B cell (primary cell): ENCODE measurements around the gene ESR1. TPM values are rescaled to one million over a fixed set of nuclear protein-coding genes. Genes with fewer than 3 reads are reported as not detected.

ENCODE experiments used
- ATAC-seq: fragments of 200-7000 bp; cut with Tn5 transposase; one replicate; pipeline ENCODE4 v1.10.0; 2021; ENCODE audit warnings: low read depth, mild to moderate bottlenecking, moderate number of reproducible peaks, moderate library complexity
- CTCF ChIA-PET: fragments of 350-600 bp; sonication (Branson Sonifier 250); formaldehyde crosslinking; loops from one replicate; lab custom pipeline; 2021; ENCODE audit warnings: antibody characterized with exemption, inconsistent platforms; lab: Charles Lee
- POLR2A ChIA-PET: fragments of 350-600 bp; sonication (Branson Sonifier 250); formaldehyde crosslinking; loops from one replicate; lab custom pipeline; 2021; ENCODE audit warnings: antibody characterized with exemption; lab: Charles Lee
- DNase-seq: peaks from one replicate; pipeline ENCODE4 v3.0.0; 2013
- H2AFZ ChIP-seq: 2 replicates; pipeline ENCODE4 v1.6.1; 2012; ENCODE audit warnings: mild to moderate bottlenecking, low read depth, low read length; ENCODE audit not compliant: insufficient read depth, poor library complexity, severe bottlenecking
- H3K27ac ChIP-seq, 2 donors: 1 replicate in 1 of 2; 2 replicates in 1 of 2; pipeline ENCODE4 v1.5.1; 2012 to 2013; ENCODE audit warnings: low read length in 2 of 2, mild to moderate bottlenecking in 2 of 2, moderate library complexity in 1 of 2
- H3K27me3 ChIP-seq, 4 experiments: fragments of 200-600 bp in 1 of 4; sonication (generic) in 1 of 4; replicated peaks in 1 of 4; 1 replicate in 2 of 4; 2 replicates in 2 of 4; pipeline versions ENCODE4 v1.6.1 to v1.7.0; 2013 to 2016; ENCODE audit warnings: low read length in 3 of 4, mild to moderate bottlenecking in 2 of 4, mixed read lengths in 1 of 4, moderate library complexity in 1 of 4; ENCODE audit not compliant: insufficient read depth in 4 of 4, control insufficient read depth in 3 of 4; ENCODE audit errors: control extremely low read depth in 1 of 4
- H3K36me3 ChIP-seq, 2 experiments: replicated peaks in 1 of 2; 1 replicate in 1 of 2; 2 replicates in 1 of 2; pipeline versions ENCODE4 v1.6.1 to v1.7.1; 2013; ENCODE audit warnings: low read length in 1 of 2; ENCODE audit not compliant: insufficient read depth in 2 of 2, control insufficient read depth in 1 of 2; ENCODE audit errors: control extremely low read depth in 1 of 2, extremely low read depth in 1 of 2
- H3K4me1 ChIP-seq, 2 donors: fragments of 200-600 bp in 1 of 2; sonication (generic) in 1 of 2; 1 replicate in 1 of 2; 2 replicates in 1 of 2; pipeline versions ENCODE4 v1.5.1 to v1.6.1; 2013 to 2017; ENCODE audit warnings: low read length in 2 of 2; ENCODE audit not compliant: control insufficient read depth in 2 of 2, insufficient read depth in 2 of 2
- H3K4me2 ChIP-seq: replicated peaks from 2 replicates; pipeline ENCODE3; 2012; ENCODE audit warnings: mild to moderate bottlenecking, low read depth, low read length; ENCODE audit not compliant: poor library complexity, severe bottlenecking
- H3K4me3 ChIP-seq, 5 experiments: fragments of 200-600 bp in 1 of 5; sonication (generic) in 1 of 5; 1 replicate in 3 of 5; 2 replicates in 2 of 5; pipeline versions ENCODE4 v1.5.1 to v1.7.0; 2011 to 2016; ENCODE audit warnings: low read length in 4 of 5, mild to moderate bottlenecking in 4 of 5, low read depth in 2 of 5, control low read depth in 1 of 5, moderate library complexity in 1 of 5; ENCODE audit not compliant: insufficient read depth in 1 of 5; ENCODE audit errors: control extremely low read depth in 1 of 5, extremely low read depth in 1 of 5
- H3K79me2 ChIP-seq: fragments of 200-600 bp; sonication (generic); one replicate; pipeline ENCODE4 v1.6.0; 2016; ENCODE audit warnings: low read length; ENCODE audit not compliant: control insufficient read depth, insufficient read depth
- H3K9ac ChIP-seq: fragments of 200-600 bp; sonication (generic); 2 replicates; pipeline ENCODE4 v1.6.1; 2017; ENCODE audit warnings: mild to moderate bottlenecking, low read length, moderate library complexity
- H3K9me3 ChIP-seq, 3 donors: one replicate each; pipeline versions ENCODE4 v1.6.1 to v1.7.1; 2013; ENCODE audit warnings: low read length in 2 of 3; ENCODE audit not compliant: control insufficient read depth in 2 of 3, insufficient read depth in 1 of 3; ENCODE audit errors: control extremely low read depth in 1 of 3
- H4K20me1 ChIP-seq: 2 replicates; pipeline ENCODE4 v1.6.0; 2012; ENCODE audit warnings: mild to moderate bottlenecking, low read length; ENCODE audit not compliant: insufficient read depth, control insufficient read depth, poor library complexity, severe bottlenecking
- H3K27ac Mint-ChIP-seq: one replicate; pipeline ENCODE4 v1.8.0; 2021; ENCODE audit warnings: mixed read lengths
- H3K27me3 Mint-ChIP-seq: one replicate; pipeline ENCODE4 v1.8.0; 2021; ENCODE audit warnings: mixed read lengths
- H3K4me1 Mint-ChIP-seq: one replicate; pipeline ENCODE4 v1.8.0; 2021; ENCODE audit warnings: mixed read lengths
- H3K4me3 Mint-ChIP-seq: one replicate; pipeline ENCODE4 v1.8.0; 2021; ENCODE audit warnings: mixed read lengths
- H3K9me3 Mint-ChIP-seq: one replicate; pipeline ENCODE4 v1.8.0; 2022; ENCODE audit warnings: mixed read lengths; ENCODE audit not compliant: insufficient read depth
- CTCF ChIP-seq: fragments of 200-600 bp; IDR thresholded peaks from one replicate; pipeline ENCODE4 v1.8.0; 2022; ENCODE audit warnings: antibody characterized with exemption, mild to moderate bottlenecking
- EZH2 ChIP-seq: IDR thresholded peaks from 2 replicates; pipeline ENCODE4 v1.6.1; 2012; ENCODE audit warnings: borderline replicate concordance, low read depth, mild to moderate bottlenecking, moderate library complexity, low read length; ENCODE audit not compliant: insufficient read depth, poor library complexity, severe bottlenecking
- WGBS: methylation state at CpG from one replicate; pipeline ENCODE4 v1.1.5; 2013; ENCODE audit warnings: missing lambda C conversion rate; ENCODE audit not compliant: insufficient coverage; 5-methylcytosine and 5-hydroxymethylcytosine counted together
- intact Hi-C: fragments of 100-400 bp; cut with micrococcal nuclease; formaldehyde crosslinking; loops from one replicate; pipeline ENCODE4 v1.10.0; 2022
- polyA plus RNA-seq: library from polyadenylated mRNA; depleted of rRNA; stranded (reverse); fragments of >200 nt; gene quantifications from 2 replicates; pipeline ENCODE4 v1.2.3, GENCODE V29; 2012
- total RNA-seq, 2 donors: library from RNA; stranded (reverse); fragments of 120-200 nt in 1 of 2; gene quantifications; 1 replicate in 1 of 2; 2 replicates in 1 of 2; pipeline versions ENCODE4 v1.2.3 to v1.2.4, GENCODE V29; 2013 to 2022

Gene ESR1
- total and polyA plus RNA-seq, 2 donors (not counting 1 experiment from before 2014, with no cell fraction given): 0.46 to 5.9 TPM

- Mint-ChIP-seq H3K27ac (no peak overlapping the region), H3K4me1 (no peaks in the 10 kb centered on the region), H3K27me3 (no peaks in the 10 kb centered on the region), H3K4me3 (no peak overlapping the region), H3K9me3 (no peaks in the 10 kb centered on the region)
- H3K4me3 ChIP-seq: no peak overlapping the region
- no peak overlapping the region for H2AFZ ChIP-seq
- H3K27me3 ChIP-seq: no peaks in the 10 kb centered on the region
- no peaks in the 10 kb centered on the region for H3K4me1 ChIP-seq
- no peak for DNase-seq
- no peak overlapping the region for H3K9ac ChIP-seq
- CTCF ChIA-PET: no interaction called here
- intact Hi-C loops: no loop called here
- H3K36me3 ChIP-seq: peaks cover 6 to 90% of the 10 kb centered on the region in 2 experiments
- H3K79me2 ChIP-seq: no peaks in the 10 kb centered on the region
- no peaks in the 10 kb centered on the region for H4K20me1 ChIP-seq
- no peak for ATAC-seq
- TF ChIP-seq EZH2 (no peak), CTCF (no peak)
- POLR2A ChIA-PET: no interaction called here
- H3K4me2 ChIP-seq: no peak overlapping the region
- 100% methylated on average over 1 of the region's 5 CpGs for WGBS
- no peaks in the 10 kb centered on the region for H3K9me3 ChIP-seq
- no peak overlapping the region for H3K27ac ChIP-seq
Observed at GRCh38 chr6:152142105-152142504, 334.6 kb downstream of the ESR1 start.

GRCh38 chr6:152143359-152143758 is 335.9 kb downstream of the ESR1 start:
- no peaks in the 10 kb centered on the region for H3K9me3 ChIP-seq
- no peaks in the 10 kb centered on the region for H3K9me3 Mint-ChIP-seq
- POLR2A ChIA-PET: no interaction called here
- H4K20me1 ChIP-seq: no peaks in the 10 kb centered on the region
- no peak overlapping the region for H3K9ac ChIP-seq
- H3K79me2 ChIP-seq: no peaks in the 10 kb centered on the region
- DNase-seq (no peak), ATAC-seq (no peak)
- no peaks in the 10 kb centered on the region for H3K4me1 Mint-ChIP-seq
- no peaks in the 10 kb centered on the region for H3K27me3 ChIP-seq
- WGBS: 97% methylated on average over 9 of the region's 11 CpGs
- no peak overlapping the region for H3K4me3 Mint-ChIP-seq
- CTCF ChIA-PET: interaction anchor here (1.4 kb wide), 1 partner anchor 42 kb away, joined by 4 read pairs; no protein-coding TSS in a partner anchor
- H3K4me1 ChIP-seq: no peaks in the 10 kb centered on the region
- no peak overlapping the region for H3K27ac ChIP-seq
- no peaks in the 10 kb centered on the region for H3K27me3 Mint-ChIP-seq
- no peak overlapping the region for H3K27ac Mint-ChIP-seq
- no peak overlapping the region for H3K4me3 ChIP-seq
- TF ChIP-seq CTCF (no peak), EZH2 (no peak)
- H3K4me2 ChIP-seq: no peak overlapping the region
- intact Hi-C loops: no loop called here
- no peak overlapping the region for H2AFZ ChIP-seq
- peaks cover 10 to 92% of the 10 kb centered on the region in 2 experiments for H3K36me3 ChIP-seq
